HG03558 (cell line): ENCODE data around the gene CCDC157.
"Not testable (repeated sequence)": the region's sequence is repeated elsewhere in the genome, so short reads cannot be mapped to it uniquely, and the experiment has no call there.

ENCODE experiments used
- ATAC-seq: cut with Tn5 transposase; IDR thresholded peaks from one replicate; pipeline ENCODE4 v1.9.1; 2021; ENCODE audit warnings: moderate number of reproducible peaks; ENCODE audit not compliant: unreplicated experiment; ENCODE audit errors: extremely low read depth

Gene CCDC157

DNA sequence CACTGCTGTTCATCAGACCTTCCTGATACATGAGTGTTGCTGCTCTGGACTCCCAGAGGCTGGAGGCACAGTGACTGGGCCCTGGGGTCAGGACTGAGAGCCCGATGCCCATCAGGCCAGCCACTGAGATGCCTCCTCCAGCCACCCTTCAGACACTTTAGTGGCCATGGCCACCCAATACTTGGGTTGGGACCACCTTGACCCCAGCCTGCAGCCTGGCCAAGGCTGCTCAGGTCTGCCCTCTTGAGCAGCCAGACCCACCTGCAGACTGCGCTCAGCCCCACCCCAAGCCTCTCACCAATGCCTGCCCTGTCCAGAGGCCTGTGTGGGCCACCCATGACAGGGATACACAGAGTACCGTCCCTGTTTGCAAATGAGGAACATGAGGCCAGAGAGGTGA lies 26.3 kb downstream of the CCDC157 start:
- no peak for ATAC-seq

DNA sequence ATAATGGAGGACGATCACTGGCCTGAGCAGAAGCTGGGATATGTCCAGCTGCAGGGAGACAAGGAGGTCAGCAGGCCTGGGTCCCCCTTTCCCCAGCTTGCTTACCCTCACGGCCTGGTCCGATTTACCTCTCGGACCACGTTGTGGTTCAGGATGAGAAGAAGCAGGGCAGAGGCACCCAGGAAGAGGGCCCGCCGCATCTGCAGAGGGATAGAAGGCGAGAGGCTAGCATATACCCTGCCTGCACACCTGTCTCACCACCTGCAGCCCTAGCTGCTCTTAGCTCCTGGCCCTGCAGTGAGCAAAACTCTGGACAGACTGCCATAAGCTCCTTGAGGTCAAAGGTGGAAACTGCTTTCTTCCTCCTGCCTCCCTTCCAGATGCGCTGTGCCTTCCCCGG lies 29.1 kb downstream of the CCDC157 start:
- ATAC-seq = no peak

DNA sequence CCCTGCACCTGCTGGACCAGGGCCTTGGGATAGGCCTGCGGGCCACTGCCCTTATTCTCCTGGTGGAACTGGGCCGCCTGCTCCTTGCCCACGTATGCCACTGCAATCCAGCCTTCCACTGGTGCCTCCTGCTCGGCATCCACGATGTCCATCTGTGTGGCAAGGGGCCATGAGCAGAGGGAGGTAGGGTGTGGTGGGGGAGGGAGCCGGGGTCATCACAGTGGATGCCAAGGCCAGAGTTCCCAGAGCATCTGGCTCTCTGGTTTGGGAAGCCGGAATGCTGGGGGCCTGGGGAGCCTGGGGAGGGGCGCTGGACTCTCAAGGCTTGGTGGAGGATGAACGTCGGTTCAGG lies 29.8 kb downstream of the CCDC157 start:
- ATAC-seq = no peak

DNA sequence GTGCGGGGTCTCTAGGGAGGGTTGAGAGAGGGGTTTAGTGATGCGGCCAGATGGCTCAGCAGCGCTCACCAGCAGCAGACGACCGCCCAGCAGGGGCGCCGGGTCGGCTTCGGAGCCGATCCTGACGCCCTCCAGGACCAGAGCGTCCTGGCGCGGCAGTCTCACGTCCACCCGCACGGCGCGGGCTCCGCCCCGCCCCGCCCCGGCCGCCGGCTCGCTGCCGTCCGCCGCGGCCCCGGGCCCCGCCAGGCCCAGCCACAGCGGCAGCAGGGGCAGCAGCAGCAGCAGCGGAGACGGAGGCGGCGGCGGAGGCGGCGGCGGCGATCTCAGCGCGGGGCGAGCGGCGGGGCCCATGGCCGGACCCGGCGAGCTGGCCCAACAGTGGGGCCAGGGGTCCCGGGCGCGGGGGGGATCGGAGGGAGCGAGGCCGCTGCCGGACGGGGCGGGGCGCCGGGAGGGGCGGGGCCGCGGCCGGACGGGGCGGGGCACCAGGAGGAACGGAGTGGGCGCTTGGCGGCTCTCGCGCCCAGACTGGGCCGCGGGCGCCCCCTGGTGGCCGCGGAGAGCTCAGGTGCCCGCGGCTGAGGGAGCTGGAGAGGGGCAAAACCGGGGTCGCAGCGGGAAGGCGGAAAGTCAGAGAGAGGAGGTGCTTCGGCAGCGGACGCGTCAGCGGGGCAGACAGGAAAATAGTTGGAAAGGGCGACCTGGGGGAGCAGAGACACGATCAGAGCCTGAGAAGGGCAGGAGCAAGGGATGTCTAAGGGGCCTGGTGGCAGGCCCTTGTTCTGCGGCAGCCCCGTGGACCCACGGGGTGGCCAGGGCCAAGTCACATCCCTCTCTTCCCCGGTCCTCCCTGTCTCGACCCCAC lies 30.4 kb downstream of the CCDC157 start, which contains the start of gene RNF215:
Gene RNF215 (minus strand): TSS at position 452 of the 868 bp plus-strand sequence. CDS start 98 bp downstream, at position 354.
- no peak for ATAC-seq

DNA sequence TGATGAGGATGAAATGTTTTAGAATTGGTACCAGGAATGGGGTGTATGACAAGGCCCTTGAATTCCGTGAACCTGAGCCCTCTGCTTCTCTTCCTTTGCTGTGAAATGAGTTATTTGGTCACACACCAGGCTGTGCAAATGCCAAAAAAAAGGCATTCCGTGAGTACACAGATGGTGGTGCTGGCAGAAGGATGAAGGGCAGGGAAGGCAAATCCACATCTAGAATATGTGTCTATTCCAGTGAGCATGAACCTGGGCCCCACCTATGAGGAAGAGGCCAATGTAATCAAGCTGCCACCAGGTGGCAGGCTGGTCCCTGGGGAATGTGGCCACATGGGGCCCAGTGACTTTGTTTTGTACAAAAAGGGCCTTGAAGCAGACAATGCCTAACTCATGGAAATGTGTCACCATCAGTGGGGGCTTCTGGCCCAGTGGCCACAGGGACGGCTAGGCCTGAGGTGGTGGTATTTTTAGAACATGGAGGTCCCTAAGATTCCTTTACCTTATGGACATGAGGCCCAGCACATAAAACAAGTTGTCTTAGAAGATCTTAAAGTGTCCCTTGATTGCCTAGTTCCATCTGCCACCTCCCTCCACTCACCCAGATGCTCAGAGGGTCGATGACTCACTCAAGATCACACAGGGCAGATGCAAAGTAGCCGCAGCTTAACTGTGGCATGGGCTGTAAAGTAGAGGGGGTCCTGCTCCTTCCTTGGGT lies 34.3 kb downstream of the CCDC157 start:
- ATAC-seq = no peak

DNA sequence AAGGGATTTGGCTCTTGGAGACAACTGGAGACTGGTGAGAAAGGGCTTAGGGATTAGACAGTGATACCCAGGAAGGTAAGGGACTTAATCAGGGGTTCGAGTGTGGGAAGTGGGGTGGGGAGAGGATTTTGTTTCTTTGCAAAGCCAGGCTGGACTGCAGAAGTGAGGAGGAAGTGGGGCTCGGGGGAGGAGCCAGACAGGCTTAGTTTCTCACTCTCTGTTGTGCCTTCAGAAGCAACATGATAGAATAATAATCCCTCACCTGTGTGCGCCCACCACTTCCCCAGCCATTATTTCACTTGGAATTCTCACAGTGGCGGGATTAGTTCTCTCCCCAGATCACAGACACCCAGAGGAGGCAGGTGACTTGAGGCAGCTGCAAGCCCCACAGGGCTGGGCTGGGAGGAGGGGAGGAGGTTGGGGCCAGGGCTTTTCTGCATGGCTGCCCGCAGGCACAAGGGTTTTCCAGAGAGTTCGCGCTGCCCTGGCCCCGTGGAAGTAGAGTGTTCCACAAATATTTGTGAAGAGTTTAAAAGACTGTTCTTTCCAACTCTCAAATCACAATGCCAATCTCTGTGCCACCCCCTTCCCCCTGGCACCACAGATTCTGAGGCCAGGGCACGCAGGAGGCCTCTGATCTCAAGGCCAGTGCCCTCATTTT lies 36.0 kb downstream of the CCDC157 start:
- no peak for ATAC-seq

DNA sequence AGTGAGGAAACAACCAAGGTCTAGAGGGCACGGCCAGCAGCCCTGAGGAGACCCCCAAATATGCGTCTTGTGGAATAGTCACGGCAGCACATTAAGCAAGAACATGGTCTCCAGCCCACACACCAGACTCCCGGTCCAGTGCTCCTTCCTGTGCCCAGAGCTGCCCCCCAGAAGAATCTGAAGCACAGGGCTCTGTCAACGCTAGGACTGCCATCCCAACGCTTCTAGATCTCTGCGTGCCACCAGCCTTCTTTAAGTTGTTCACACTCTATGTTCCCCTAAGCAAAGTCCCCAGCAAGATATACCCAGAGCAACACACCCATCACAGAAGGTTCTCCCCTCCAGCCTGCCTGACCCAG lies 36.5 kb downstream of the CCDC157 start:
- ATAC-seq = no peak

DNA sequence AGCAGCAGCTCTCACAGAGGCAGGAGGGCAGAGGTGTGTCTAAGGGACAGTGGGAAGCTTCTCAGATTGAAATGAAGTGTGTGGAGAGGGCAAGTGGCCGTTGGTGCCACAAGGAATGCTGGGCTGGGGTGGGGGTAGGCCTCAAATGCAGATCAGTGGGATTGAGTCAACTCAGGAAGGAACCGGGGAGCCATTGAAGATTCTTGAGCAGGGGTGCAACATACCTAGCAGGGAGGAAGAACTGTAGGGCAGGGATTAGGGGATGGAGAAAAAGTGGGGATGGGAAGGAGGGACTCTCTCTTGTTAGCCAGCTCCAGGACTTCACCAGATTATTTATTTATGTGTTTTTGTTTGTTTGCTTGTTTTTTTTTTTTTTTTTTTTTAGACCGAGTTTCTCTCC lies 37.1 kb downstream of the CCDC157 start:
- ATAC-seq = no peak

DNA sequence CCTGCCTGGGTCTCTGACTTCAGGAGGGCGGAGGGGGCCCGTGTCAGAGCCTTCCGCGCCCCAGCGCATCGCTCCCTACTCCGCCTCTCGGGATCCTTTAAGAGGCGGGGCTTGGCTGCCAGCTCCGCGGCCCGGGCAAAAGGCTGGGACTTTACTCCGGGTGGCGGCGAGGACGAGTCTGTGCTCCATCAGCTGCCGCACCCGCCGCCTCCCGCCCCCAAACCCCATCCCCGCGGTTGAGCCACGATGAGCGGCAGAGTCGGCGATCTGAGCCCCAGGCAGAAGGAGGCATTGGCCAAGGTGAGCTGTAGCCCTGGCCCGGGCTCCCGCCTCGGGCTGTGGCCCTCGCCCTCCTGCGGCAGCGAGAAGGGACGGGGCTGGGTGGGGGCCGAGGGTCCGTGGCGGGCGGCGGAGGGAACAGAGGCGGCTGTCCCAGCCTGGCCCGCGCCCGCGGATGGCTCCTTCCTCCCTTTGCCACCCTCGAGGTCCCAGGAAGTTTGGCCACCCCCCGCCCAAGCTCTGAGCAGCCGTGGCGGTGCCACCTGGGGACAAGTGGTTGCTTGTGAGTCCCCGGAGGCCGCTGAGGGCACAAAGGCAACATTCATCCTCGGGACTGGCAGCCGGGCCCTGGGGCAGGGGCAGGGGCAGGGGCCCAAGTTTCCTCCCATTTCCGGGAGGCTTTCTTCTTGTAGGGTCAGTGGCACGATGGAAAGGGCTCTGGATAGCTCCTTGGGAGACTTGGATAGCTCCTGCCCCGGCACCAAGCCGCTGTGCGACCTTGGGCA lies 40.3 kb downstream of the CCDC157 start, which contains the start of gene SEC14L2:
Gene SEC14L2 (plus strand): TSS at position 148 of the 785 bp plus-strand sequence. CDS start 99 bp downstream, at position 247.
- no peak for ATAC-seq

DNA sequence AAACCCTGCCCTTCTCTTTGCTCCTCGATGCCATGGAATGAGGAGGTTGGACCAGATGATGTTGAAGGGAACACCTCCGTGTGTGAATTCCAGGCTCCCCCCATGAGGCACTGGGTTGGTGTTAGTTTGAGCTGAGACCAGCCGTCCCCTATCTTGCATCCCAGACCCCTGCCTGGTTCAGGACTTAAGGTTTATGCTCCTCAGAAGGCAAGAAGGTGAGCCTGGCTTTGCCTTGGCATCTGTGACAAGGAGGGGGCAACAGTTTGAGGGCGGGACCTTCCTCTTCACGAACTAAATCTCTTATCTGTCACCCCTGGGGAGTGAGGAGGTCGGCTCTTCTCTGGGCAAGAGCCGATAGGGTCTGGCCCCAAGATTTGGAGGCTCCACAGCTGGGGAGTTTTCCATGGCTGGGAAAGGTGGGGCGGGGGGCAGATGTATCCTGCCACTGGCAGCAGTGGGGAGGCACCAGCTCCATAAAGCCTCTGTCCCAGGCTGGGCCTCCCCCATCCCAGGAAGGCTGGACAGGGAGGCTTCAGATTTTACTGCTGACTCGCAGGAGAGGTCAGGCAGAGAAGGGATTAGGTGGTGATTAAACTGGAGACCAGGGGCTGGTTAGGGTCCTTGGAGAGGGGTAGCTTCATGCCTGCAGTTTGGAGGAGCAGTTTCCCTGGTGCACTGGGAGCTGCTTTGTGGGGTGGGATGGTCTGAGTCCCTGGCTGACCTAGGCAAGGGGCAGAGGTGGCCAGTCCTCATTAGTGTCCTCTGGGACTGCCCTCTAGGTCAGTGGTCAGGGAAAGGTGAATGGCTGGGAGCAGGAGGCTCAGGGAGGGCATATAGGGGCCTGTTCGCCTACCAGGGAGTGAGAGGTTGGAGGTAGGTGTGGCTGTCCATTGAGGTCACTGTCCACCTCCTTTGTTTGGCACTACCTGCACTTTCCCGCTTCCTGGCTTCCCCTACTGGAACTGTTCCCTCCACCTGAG lies 41.1 kb downstream of the CCDC157 start:
- no peak for ATAC-seq

DNA sequence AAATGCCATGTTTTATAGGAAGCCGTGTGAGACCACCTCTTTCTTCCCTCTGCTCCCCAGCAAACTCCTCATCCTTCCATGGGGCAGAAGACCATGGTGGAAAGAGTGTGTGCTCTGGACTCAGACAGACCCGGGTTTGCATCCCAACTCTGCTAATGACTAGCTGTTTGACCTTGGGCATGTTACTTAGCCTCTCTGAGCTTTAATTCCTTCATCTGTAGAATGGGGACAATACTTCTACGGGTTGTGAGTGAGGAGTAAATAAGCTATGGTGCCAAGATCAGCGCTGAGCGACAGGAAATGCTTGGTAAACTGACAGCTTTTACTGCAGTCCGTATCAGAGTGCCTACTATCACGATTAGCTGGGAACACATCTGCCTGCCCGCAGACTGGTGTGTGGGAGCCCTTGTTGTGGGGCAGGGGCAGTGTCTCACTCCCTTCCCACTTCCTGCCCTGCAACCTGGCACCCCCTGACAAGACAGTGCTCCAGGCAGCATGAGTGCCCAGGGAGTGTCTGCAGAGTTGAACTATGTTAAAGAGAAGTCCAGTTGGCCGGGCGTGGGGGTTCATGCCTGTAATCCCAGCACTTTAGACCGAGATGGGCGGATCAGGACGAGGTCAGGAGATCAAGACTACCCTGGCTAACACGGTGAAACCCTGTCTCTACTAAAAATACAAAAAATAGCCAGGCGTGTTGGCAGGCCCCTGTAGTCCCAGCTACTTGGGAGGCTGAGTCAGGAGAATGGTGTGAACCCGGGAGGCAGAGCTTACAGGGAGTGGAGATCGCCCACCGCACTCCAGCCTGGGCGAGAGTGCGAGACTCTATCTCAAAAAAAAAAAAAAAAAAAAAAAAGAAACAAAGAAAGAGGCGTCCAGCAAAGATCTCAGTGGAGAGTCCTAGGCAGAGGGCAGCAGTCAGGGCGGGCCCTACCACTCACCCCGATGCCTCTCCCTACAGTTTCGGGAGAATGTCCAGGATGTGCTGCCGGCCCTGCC lies 42.2 kb downstream of the CCDC157 start:
- ATAC-seq = no peak

DNA sequence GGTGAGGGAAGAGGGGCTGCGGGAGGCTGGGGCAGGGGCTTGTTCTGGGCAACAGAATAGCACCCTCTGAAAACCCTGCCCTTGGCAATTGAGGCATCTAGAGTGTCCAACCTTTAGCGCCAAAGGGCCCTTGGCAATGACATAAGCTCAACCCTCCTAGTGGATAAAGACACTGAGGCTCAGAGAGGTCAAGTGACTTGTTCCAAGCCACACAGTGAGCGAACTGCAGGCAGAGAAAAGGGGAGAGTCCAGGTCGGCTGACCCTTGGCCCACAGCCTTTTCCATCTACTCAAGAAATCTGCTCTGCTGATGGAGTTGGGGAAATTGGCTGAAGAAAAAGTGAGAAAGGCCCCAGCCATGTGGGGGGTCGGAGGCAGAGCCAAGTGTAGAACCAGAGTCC lies 42.9 kb downstream of the CCDC157 start:
- ATAC-seq = no peak

DNA sequence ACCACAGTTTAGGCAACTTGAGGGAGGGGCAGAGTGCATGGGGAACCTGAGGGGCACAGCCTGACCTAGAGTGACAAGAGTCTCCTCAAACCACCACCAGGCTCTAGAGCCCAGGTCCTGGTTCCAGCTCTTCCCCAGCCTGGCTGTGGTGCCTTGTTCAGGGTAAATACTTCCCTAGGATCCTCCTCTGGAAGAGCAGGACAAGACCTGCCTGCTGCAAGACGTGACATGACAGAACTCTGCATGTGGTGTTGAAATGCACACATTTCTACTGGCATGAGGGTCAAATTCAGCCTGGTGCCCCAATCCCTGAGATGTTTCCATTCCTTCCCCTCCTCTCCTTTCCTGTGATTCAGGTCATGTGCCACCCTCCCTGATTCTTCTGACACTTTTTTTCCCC lies 43.4 kb downstream of the CCDC157 start:
- no peak for ATAC-seq

DNA sequence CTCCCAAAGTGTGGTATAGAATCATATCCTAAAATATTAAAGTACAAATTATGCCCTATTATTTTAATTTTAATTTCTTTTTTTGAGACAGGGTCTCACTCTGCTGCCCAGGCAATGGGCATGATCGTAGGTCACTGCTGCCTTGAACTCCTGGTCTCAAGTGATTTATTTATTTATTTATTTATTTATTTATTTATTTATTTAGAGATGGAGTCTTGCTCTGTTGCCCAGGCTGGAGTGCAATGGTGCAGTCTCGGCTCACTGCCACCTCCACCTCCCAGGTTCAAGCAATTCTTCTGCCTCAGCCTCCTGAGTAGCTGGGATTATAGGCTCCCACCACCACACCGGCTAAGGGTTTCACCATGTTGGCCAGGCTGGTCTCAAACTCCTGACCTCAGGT lies 44.2 kb downstream of the CCDC157 start:
- not testable (repeated sequence) for ATAC-seq

DNA sequence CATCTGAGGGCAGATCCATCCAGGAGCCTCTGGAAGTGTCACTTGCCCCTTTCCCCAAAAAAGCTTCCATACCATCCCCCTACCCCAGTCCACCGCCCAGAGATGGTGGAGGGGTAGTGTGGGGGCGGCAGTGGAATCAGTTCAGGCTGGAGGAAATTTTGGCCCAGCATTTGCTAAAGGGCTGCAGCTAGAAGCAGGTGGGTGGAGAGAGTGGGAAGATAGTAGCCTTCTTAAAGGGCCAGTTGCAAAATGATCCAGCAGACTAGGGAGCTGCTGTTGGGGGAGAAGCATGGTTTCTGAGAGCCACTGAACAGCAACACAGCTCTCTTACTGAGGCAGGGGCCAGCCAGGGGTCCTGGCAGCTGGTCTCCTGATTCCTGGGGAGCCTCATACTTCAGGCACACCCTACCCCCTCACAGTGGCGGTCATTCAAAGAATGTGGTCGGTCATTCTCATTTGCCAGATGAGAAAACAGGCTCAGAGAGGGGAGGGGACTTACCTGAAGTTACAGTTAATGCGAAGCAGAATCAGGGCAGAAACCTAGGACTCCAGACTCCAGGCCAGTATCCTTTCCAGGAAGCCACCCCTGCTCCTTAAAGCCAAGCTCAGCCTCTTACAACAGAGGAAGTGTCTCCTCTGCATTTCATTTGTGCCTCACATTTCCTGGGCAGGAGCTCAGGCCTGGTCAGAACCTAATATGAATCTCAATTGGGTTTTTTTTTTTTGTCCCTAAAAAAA lies 45.4 kb downstream of the CCDC157 start:
- ATAC-seq = no peak

DNA sequence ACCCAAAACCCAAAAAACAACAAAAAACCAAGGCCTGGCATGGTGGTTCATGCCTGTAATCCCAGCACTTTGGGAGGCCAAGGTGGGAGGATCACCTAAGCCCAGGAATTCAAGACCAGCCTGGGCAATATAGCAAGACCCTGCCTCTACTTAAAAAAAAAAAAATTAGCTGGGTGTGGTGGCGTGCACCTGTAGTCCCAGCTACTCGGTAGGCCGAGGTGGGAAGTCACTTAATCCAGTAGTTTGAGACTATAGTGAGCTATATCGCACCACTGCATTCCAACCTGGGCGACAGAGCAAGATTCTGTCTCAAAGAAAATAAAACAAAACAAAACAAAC lies 45.9 kb downstream of the CCDC157 start:
- not testable (repeated sequence) for ATAC-seq

DNA sequence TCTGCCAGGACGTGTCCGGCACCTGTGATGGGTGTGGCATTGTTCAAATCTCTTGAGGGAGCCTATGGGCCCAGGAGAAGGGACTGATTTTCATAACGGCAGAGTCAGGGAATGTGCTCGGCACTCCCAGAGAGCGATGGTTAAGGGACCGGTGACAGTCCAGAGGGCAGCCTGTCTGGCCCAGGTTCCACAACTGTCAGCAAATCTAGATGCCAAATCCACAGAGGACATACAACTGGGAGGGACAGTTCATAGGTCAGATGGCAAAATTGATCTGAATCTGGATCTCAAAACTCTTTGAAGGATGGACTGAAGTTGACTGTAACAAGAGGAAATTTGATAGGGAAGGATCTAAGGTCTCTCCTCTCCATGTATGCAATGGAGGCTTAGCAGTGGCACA lies 47.5 kb downstream of the CCDC157 start:
- no peak for ATAC-seq
